C4-2B (cell line): ENCODE measurements around the gene JDP2.

Experiments
- H3K27ac ChIP-seq: fragments of 450-650 bp; 2 replicates; pipeline ENCODE4 v1.5.1; 2017
- CTCF ChIP-seq: fragments of 450-650 bp; conservative IDR thresholded peaks from 2 replicates; pipeline ENCODE4 v1.5.1; 2017; ENCODE audit warnings: mild to moderate bottlenecking
- ZFX ChIP-seq: fragments of 450-650 bp; IDR thresholded peaks from 2 replicates; pipeline ENCODE4 v1.6.1; 2017

JDP2 gene

GRCh38 chr14:75476274-75476995, 48.6 kb downstream of the JDP2 start:
- TF ChIP-seq ZFX: no peak
- no peak for TF ChIP-seq CTCF
- H3K27ac ChIP-seq: no peak overlapping the region

GRCh38 chr14:75477881-75478280, 50.1 kb downstream of the JDP2 start:
- no peak for TF ChIP-seq ZFX
- TF ChIP-seq CTCF: no peak

GRCh38 chr14:75479770-75480600, 52.2 kb downstream of the JDP2 start:
- TF ChIP-seq ZFX (no peak), CTCF (no peak)
- no peak overlapping the region for H3K27ac ChIP-seq

More at GRCh38 chr14:75477881-75478280, 50.1 kb downstream of the JDP2 start:
- no peak overlapping the region for H3K27ac ChIP-seq

- TF ChIP-seq CTCF: no peak
- no peak for TF ChIP-seq ZFX
- no peak overlapping the region for H3K27ac ChIP-seq
Observed at GRCh38 chr14:75482366-75482765, 54.5 kb downstream of the JDP2 start.

- no peak overlapping the region for H3K27ac ChIP-seq
- TF ChIP-seq CTCF (no peak), ZFX (no peak)
Observed at GRCh38 chr14:75484711-75485429, 57.0 kb downstream of the JDP2 start.

GRCh38 chr14:75486318-75486717, 58.5 kb downstream of the JDP2 start:
- TF ChIP-seq ZFX (no peak), CTCF (no peak)
- no peak overlapping the region for H3K27ac ChIP-seq
